GM19351 (cell line): ENCODE data around the gene OGFOD1.

Experiments
- ATAC-seq: cut with Tn5 transposase; IDR thresholded peaks from one replicate; pipeline ENCODE4 v1.9.1; 2021; ENCODE audit warnings: mild to moderate bottlenecking, moderate library complexity; ENCODE audit not compliant: unreplicated experiment

The OGFOD1 gene

DNA sequence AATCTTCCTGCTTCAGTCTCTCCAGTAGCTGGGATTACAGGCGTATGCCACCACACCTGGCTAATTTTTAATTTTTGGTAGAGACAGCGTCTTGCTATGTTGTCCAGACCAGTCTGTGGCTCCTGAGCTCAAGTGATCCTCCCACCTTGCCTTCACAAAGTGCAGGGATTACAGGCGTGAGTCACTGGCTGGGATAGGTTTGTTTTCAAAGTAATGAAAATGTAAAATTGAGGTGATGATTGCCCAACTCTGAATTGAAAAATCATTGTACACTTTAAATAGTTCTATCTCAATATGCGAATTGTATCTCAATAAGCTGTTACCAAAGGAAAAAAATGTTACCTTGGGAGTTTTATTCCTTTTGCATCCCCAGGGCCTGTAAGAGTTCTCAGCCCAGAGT lies 24.8 kb upstream of the OGFOD1 start:
- no peak for ATAC-seq

DNA sequence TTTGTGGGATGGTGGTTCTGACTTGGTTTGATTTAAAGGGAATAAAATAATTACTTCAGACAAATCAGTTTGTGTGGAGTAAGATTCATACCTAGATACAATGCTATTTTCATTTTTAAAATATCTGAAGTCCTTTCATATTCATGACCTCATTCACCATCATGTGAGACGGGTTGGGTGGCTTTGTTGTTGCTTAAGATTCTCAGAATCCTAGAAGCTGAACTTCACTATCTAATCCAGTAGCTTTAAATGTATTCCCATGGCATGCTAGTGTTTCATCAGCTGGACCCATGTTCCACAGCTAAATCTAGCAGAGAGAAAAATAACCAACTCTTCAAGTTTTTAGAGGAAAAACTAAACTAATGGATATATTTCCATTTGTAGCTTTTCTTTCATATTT lies 23.3 kb upstream of the OGFOD1 start:
- ATAC-seq: no peak

DNA sequence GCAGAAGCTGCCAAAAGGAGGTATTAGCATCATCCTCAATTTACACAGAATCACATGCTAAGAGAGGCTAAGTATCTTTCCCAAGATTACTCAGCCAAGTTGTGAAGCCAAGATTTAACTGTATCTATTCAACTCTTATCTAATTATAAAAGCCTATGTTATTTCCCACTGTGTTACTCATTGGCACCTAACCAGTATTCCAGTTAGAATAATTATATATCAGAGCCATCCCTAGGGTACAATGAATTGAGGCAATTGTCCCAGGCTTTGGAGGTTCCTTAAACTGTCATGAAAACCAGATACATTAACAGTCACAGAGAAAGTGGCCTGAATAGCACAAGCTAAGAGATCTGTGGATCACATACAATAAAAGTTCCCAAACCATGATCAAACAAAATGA lies 15.1 kb upstream of the OGFOD1 start:
- ATAC-seq: no peak

- ATAC-seq: no peak
These were observed 13.3 kb upstream of the OGFOD1 start for GRCh38 chr16:56438038-56438437.

DNA sequence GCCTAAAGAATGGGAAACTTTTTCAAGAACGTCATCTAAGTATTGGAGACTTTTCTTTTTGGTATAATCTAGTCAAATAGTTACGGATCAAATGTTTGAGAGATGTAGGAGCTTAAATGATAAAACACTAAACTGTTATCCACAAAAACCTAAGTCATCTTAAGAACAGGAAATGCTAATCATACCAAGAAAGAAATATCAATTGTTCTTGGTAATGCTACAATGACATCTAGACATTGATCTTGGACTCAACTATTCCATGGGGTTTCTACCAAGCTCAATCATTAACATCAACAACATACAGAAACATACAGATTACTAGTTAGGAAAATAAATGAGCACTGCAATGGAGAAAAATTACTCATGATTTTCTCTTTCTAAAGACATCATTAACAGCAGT lies 4.1 kb upstream of the OGFOD1 start:
- ATAC-seq: no peak

- no peak for ATAC-seq
These were observed 3.3 kb upstream of the OGFOD1 start for GRCh38 chr16:56448005-56448404.

DNA sequence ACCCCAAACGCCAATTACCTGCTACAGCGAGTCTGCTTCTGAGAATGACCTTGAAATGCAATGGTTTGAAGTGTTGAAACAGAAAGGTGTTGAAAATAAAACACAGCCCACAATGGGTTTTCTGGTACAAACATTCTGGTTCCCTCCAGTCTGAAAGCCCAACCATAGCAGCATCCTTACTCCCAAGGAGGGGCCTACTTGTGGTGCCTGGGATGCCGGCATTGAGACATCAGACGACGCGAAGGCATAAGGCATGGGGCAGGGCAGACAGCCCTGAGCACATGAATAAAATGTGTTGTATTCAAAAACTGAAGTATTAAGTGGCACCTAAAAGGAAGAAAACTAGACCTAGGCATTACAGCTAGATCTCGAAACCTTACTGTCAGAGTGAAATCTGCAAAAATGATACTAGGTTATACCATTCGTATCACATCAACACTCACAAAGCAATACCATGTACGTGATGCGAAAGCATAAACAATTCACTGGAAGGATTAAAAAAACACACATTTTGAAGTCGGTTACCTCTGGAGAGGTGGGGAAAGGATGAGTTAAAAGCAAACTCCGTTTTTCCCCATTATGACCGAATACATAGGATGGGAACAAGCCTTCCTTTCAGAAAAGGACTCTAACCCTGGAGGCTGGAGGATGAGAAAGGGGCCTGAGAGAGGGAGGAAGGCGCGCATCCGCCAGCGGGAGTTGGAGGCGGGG lies 924 bp upstream of the OGFOD1 start:
- peak; percentile 31 for ATAC-seq

DNA sequence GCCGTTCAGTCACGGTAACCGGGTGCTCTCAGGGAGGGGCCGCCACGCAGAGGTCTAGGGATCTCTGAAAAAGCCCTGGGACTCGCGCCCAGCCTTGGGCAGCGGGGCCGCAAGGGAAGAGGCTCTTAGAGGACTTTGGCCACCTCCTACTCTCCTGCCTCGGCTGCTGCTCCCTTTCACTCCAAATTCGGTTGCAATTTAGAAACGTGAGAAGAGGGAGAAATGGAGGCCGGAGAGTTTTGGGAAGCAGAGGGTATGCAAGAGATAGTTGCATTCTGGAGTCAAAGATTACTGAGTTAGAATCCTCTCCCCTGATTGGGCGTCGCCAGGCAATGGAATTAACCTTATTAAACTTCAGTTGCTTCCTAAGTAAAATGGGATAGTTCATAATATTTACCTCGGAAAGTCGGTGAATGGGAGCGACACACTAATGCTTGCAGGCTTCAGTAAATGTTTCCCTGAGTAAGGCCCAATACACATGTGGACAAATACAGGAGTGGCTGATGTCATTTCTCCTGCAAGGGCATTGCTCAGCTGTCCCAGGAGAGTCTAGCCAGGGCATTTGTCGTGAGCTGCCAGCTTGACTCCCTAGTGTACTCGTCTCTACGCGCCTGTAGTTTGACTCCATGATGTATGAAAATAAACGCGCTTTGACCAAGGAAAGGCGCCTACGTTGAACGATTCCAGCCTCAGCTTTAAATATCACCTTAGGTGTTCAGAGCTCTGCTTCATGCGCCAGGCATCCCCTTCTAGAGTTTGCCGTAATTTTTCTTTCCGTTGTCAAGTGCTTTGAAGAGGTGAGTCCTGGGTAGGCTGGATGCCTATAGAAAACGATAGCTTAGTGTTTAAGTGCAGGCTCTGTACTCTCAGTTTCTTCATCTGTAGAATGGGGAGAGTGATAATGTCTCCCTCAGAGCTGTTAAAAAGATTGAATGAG lies 667 bp downstream of the OGFOD1 start:
- ATAC-seq: peak; percentile 36

- no peak for ATAC-seq
These were observed 6.6 kb downstream of the OGFOD1 start for GRCh38 chr16:56457927-56458470.

GRCh38 chr16:56460101-56460500 lies 8.7 kb downstream of the OGFOD1 start:
- ATAC-seq: no peak

- ATAC-seq: no peak
These were observed 10.9 kb downstream of the OGFOD1 start for GRCh38 chr16:56462064-56462796.

GRCh38 chr16:56463153-56463552 lies 11.8 kb downstream of the OGFOD1 start:
- no peak for ATAC-seq

- no peak for ATAC-seq
These were observed 15.0 kb downstream of the OGFOD1 start for GRCh38 chr16:56466344-56466743.

DNA sequence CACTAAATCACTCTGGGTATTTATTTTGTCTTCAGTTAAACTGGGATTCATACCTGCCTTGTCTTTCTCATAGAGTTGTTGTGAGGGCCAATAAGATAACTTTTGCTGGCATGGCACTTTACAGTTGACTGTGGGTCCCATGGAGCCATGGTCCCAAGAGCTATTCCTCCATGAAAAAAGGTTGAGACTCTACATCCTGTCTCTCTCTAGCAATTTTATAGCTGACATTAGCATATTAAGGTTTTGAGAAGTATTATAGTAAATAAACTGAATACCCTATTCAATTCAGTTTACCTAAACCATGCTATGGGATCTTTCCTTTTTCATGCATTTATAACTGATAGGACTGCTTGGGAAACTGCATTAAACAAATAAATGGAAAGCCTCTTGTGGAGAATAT lies 17.4 kb downstream of the OGFOD1 start:
- no peak for ATAC-seq

GRCh38 chr16:56469748-56470147 lies 18.4 kb downstream of the OGFOD1 start:
- ATAC-seq: no peak

DNA sequence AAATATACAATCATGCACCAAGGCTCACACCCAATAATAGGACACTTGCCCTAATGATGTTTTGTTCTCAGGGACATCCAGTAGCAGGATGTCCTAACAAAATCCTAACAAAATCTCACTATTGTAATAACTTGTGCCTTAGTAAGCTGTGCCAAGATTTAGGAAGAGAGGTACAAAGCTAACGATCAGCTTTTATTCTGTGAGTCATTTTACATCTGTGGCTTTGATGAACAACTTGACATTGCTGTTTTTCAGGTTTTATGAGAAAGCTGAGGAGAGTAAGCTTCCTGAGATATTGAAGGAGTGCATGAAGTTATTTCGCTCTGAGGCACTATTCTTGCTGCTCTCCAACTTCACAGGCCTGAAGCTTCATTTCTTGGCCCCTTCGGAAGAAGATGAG lies 18.9 kb downstream of the OGFOD1 start:
- no peak for ATAC-seq

DNA sequence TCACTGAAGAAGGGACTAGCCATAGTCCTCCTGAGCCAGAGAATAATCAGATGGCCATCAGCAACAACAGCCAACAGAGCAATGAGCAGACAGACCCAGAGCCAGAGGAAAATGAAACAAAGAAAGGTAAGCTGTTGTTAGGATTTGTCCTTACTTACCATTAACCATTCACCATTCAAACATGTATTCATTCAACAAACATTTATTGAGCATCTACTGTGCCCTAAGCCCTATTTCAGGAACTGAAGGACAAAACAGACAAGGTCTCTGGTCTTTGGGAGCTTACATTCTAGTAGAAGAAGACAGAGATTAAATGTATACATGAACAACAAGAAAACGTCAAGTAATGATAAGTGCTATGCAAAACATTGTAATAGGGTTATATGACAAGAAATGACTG lies 19.3 kb downstream of the OGFOD1 start:
- no peak for ATAC-seq

GRCh38 chr16:56475201-56475600 lies 23.8 kb downstream of the OGFOD1 start:
- ATAC-seq: no peak

GRCh38 chr16:56477096-56477878 lies 25.9 kb downstream of the OGFOD1 start:
- ATAC-seq: no peak

- no peak for ATAC-seq
These were observed 27.1 kb downstream of the OGFOD1 start for GRCh38 chr16:56478281-56479049.
